Activated CD8-positive, alpha-beta memory T cell treated with anti-CD3 and anti-CD28 coated beads, Interleukin-2, amount 50 U/mL, for 1 hour (primary cell): ENCODE results near the gene GRK2.
A peak's percentile ranks its signal among the peaks of the same experiment; 100 is the strongest.

Experiments used
- DNase-seq: peaks from one replicate; pipeline ENCODE4 v3.0.0-alpha.2; 2020; ENCODE audit errors: extremely low read depth

Gene GRK2

DNA sequence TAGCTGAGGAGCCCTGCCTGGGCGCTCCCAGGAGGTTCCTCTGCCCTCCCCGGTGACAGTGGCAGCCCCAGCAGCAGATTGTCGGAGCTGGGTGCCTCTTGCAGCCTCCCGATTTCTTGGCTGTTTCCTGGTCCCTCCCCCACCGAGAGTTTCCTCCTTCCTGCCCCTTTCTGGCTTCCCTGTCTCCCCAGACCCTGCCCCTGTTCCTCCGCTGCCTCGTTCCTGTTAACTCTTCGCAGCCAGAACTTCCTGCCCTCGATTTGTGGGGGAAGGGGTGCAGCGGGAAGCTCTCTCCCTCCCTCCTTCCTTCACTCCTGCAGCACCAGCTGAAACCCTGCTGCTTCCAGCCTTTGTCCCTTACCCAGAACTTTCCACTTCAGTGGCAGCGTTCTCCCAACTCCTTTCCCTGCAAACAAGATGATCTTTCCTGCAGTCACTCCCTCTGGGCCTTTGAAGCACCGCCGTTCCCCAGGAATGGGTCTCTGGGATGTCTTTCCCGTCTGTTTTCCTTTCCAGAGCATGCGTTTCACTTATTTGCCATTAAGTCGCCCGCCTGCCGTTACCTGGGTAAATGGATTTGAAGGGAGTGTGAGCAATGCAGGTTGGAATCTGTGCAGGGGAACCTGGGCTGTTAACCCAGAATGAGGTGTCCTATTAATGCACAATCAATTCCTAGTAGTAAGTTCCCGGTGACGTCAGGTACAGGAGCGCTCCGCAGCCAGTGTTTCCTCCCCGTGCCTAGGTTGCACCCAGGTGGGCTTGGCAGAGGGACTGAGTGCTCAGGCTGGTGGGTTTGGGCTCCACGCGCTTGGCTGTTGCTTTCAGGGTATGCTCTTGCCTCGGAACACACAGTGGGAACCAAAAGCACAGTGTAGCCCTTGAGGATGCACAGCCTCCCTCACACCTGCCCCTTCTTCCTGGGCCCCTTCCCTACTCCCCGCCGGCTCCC, 4.3 kb downstream of the GRK2 start:
- no peak for DNase-seq

- no peak for DNase-seq
These were observed 4.9 kb downstream of the GRK2 start for GRCh38 chr11:67271205-67271540.

DNA sequence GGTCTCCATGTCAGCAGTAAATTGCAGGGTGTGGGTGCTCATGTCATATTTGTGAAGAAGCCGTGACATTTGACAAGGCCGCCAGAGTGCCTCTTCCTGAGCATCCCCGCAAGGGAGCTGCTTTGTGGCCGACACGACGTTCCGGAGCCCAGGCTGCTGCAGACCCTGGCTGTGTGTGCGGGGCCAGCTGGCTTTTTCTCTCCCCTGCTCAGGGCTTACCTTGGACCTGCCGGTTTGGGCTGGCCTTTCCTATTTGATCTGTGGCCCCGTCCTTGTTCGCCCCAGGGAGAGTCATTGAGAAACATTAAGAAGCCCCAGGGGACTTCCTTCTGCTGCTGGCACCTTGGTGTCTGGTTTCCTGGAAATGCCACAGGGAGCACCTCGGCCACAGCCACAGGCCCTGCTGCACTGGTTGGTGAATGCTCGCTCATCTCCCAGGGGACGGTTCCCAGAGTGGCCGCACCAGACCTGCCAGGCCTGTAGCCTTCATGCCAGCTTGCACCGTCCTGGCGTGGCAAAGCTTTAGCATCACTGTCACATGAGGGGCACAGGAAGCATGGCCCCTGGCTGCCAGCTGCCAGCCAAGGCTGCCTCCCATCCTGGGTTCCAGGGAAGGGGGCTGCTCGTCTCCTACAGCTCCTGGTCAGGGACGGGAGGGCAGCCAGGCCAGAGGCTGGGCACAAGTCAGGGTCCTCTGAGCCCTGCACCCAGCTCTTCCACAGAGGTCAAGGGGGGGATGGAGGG, 5.4 kb downstream of the GRK2 start:
- DNase-seq = no peak

DNA sequence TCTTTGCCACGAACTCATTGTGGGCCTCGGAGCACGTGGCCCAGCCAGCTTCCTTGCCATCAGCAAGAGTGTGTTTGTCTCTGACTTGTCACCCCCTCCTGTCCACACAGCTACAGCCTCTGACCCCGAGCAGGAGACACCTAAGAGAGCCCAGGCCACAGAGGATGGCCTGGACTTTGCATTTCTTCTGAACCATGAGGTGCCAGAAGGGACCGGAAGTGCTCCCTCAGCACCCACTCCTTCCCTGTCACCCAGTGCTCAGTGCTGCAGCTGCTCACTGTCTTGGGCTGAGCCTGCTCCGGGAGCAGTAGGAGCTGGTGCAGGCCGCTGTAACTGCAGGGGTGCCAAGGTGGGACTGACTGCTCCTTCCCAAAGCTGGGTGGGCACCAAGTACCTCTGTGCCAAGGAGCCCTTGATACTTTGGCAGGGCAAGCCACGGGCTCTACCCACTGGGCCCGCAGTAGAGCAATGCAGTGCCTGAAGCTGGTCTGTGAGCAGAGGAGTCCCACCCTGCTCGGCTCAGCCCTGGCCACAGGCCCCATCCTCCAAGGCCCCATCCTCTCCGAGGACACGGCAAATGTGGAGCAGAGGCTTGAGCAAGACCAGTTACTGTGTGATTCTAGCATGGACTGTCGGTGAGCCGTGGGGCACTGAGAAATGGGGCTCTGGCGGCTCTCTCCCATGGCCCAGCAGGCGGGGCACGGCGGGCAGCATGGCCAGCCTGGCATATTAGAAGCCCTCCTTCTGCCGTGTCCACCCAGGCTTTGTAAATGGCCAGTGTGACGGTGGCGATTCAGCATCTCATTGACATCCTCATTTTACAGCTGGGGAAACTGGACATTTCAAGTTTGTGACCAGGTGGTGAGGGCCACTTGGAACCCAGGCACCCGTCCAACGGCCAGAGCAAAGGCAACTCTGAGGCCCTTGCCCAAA, 6.3 kb downstream of the GRK2 start:
- DNase-seq = no peak

DNA sequence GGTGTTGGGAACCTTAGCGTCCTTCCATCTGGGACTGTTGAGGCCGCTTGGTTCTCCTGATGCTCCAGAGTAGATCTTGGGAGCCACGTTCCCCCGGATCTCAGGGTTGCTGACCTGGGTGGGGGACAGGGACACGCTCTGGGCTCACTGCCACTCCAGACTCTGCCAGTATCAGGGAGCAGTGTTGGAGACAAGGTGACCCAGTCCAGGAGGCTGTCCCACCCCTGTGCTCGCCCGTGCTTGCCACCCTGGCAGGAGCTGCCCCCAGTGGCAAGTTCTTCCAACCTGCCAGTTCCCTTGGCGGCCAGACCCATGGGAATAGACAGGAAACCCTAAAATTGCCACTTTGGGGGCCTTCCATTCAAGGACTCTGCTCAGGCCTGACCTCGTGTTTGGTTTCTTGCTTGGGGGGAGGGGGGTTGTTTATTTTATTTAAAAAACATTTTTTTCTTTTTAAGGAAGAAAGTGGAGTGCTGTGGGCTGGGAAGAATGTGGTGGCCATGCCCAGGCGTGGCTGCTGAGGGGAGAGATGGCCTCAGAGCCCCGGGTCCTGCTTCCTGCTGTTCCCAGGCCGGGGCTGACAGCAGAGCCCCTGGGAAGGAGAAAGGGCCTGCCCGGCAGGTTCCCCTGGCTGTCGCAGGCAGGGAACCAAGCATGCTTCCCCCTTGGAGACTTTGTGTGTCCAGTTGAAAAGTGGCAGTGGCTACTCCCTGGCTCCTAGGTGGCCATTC, 7.2 kb downstream of the GRK2 start:
- no peak for DNase-seq

GRCh38 chr11:67274768-67275605, 8.7 kb downstream of the GRK2 start:
- no peak for DNase-seq

DNA sequence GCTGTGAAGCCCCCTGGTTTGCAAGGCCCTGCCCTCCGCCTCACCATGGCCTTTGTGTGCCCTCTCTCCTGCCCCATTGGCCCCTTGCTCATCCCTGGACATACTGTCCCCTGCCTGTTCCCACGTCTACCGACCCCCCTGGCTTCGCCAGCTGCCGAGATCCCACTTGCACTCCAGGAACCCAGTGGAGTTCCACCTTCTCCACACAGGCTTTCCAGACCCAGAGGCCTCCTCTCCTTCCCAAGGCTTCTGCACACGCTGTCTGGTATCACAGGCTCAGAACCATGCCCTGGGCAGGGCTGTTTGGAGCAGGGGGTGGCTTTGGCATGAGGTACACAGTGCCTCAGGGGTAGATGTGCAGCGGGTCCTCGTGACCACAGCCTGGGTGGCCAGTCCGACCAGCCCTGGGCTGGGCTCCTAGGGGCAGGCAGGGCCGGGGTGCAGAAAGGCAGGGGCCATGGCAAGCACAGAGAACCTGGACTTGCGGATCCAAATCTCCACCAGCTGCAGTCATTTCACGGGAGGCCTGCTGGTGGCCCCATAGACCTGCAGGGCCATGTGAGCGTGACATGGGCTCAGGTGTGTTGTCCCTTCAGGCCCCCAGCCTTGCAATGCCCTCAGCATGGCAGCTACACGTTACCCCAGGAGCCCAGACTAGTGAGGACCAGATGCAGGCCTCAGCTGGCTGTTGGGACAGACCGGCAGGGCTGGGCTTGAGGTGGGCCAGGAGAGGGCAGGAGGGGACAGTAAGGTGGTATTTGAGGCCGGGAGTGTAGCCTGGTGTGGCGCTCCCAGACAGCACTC, 9.5 kb downstream of the GRK2 start:
- no peak for DNase-seq

GRCh38 chr11:67276781-67277230, 10.5 kb downstream of the GRK2 start:
- no peak for DNase-seq

GRCh38 chr11:67277231-67277961, 11.1 kb downstream of the GRK2 start:
- DNase-seq = peak; percentile 87

- DNase-seq = no peak
These were observed 12.1 kb downstream of the GRK2 start for GRCh38 chr11:67278135-67278938.

- no peak for DNase-seq
These were observed 12.8 kb downstream of the GRK2 start for GRCh38 chr11:67278939-67279588.

GRCh38 chr11:67279589-67280340, 13.5 kb downstream of the GRK2 start:
- DNase-seq = no peak

GRCh38 chr11:67280341-67280787, 14.1 kb downstream of the GRK2 start:
- DNase-seq = no peak

- no peak for DNase-seq
These were observed 14.7 kb downstream of the GRK2 start for GRCh38 chr11:67280788-67281551.

GRCh38 chr11:67281552-67282150, 15.4 kb downstream of the GRK2 start:
- DNase-seq = no peak
